ENCODE results near the gene R3HDM4.

R3HDM4 gene

DNA sequence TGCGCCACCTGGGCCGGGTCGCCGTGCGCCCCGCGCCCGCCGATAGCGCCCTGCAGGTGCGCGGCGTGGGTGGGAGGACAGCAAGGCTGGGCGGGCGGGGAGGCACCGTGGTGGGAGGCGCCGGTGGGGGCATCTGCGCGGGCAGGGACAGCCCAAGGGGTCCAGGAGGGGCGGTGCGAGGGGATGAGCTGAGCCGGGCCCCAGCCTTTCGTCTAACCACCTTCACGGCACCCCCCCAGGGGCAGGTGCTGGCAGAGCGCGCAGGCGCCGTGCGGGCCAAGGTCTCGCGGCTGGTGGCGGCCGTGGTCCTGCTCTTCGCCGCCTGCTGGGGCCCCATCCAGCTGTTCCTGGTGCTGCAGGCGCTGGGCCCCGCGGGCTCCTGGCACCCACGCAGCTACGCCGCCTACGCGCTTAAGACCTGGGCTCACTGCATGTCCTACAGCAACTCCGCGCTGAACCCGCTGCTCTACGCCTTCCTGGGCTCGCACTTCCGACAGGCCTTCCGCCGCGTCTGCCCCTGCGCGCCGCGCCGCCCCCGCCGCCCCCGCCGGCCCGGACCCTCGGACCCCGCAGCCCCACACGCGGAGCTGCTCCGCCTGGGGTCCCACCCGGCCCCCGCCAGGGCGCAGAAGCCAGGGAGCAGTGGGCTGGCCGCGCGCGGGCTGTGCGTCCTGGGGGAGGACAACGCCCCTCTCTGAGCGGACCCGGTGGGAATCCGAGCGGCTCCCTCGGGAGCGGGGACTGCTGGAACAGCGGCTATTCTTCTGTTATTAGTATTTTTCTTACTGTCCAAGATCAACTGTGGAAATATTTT lies 7.2 kb upstream of the R3HDM4 start:
- no peak for DNase-seq (ENCODE audit: low read depth, low spot score)
- peaks cover 26% of the 10 kb centered on the region for H3K27me3 ChIP-seq (ENCODE audit: control insufficient read depth, insufficient read depth, low read length)

GRCh38 chr19:919199-920050 lies 6.4 kb upstream of the R3HDM4 start:
- Histone ChIP-seq H3K9me3 (ENCODE audit: control insufficient read depth, insufficient read depth, low read length) (no peaks in the 10 kb centered on the region), H3K4me3 (ENCODE audit: low read length) (peak overlapping the region; percentile 13; the same call in 1 of the 2 replicates), H3K36me3 (ENCODE audit: control insufficient read depth, insufficient read depth, low read length) (peaks cover 2% of the 10 kb centered on the region; the same call in 1 of the 2 replicates), H3K4me1 (ENCODE audit: control insufficient read depth, insufficient read depth, low read length) (peaks cover 4% of the 10 kb centered on the region; the same call in 1 of the 2 replicates), H3K27ac (ENCODE audit: low read length) (no peak overlapping the region), H3K27me3 (ENCODE audit: control insufficient read depth, insufficient read depth, low read length) (peaks cover 28% of the 10 kb centered on the region)
- WGBS (ENCODE audit: insufficient coverage, insufficient read length), result no CpG with 5 or more reads among the region's 68 CpGs
- no peak for DNase-seq (ENCODE audit: low read depth, low spot score)

More for the DNA sequence above, 7.2 kb upstream of the R3HDM4 start:
- no CpG with 5 or more reads among the region's 84 CpGs for WGBS (ENCODE audit: insufficient coverage, insufficient read length)
- H3K36me3 ChIP-seq (ENCODE audit: control insufficient read depth, insufficient read depth, low read length), result peaks cover 2% of the 10 kb centered on the region; the same call in 1 of the 2 replicates
- H3K4me1 ChIP-seq (ENCODE audit: control insufficient read depth, insufficient read depth, low read length), result peaks cover 4% of the 10 kb centered on the region; the same call in 1 of the 2 replicates
- no peaks in the 10 kb centered on the region for H3K9me3 ChIP-seq (ENCODE audit: control insufficient read depth, insufficient read depth, low read length)
- no peak overlapping the region for H3K27ac ChIP-seq (ENCODE audit: low read length)
- peak overlapping the region; percentile 5; the same call in 1 of the 2 replicates for H3K4me3 ChIP-seq (ENCODE audit: low read length)

GRCh38 chr19:918481-919198 lies 5.6 kb upstream of the R3HDM4 start:
- Histone ChIP-seq H3K4me1 (ENCODE audit: control insufficient read depth, insufficient read depth, low read length) (peaks cover 4% of the 10 kb centered on the region), H3K36me3 (ENCODE audit: control insufficient read depth, insufficient read depth, low read length) (peaks cover 2% of the 10 kb centered on the region; the same call in 1 of the 2 replicates), H3K27ac (ENCODE audit: low read length) (no peak overlapping the region), H3K9me3 (ENCODE audit: control insufficient read depth, insufficient read depth, low read length) (no peaks in the 10 kb centered on the region), H3K27me3 (ENCODE audit: control insufficient read depth, insufficient read depth, low read length) (peaks cover 28% of the 10 kb centered on the region), H3K4me3 (ENCODE audit: low read length) (peak overlapping the region; percentile 40; the same call in 1 of the 2 replicates)
- no peak for DNase-seq (ENCODE audit: low read depth, low spot score)
- WGBS (ENCODE audit: insufficient coverage, insufficient read length), result no CpG with 5 or more reads among the region's 58 CpGs

GRCh38 chr19:918152-918437 lies 5.1 kb upstream of the R3HDM4 start:
- H3K27ac ChIP-seq (ENCODE audit: low read length), result no peak overlapping the region
- H3K9me3 ChIP-seq (ENCODE audit: control insufficient read depth, insufficient read depth, low read length), result no peaks in the 10 kb centered on the region
- H3K4me3 ChIP-seq (ENCODE audit: low read length), result peak overlapping the region; percentile 45; the same call in 1 of the 2 replicates
- peaks cover 28% of the 10 kb centered on the region for H3K27me3 ChIP-seq (ENCODE audit: control insufficient read depth, insufficient read depth, low read length)
- no peak for DNase-seq (ENCODE audit: low read depth, low spot score)
- H3K36me3 ChIP-seq (ENCODE audit: control insufficient read depth, insufficient read depth, low read length), result peaks cover 2% of the 10 kb centered on the region; the same call in 1 of the 2 replicates
- WGBS (ENCODE audit: insufficient coverage, insufficient read length), result no CpG with 5 or more reads among the region's 12 CpGs
- peaks cover 4% of the 10 kb centered on the region for H3K4me1 ChIP-seq (ENCODE audit: control insufficient read depth, insufficient read depth, low read length)

DNA sequence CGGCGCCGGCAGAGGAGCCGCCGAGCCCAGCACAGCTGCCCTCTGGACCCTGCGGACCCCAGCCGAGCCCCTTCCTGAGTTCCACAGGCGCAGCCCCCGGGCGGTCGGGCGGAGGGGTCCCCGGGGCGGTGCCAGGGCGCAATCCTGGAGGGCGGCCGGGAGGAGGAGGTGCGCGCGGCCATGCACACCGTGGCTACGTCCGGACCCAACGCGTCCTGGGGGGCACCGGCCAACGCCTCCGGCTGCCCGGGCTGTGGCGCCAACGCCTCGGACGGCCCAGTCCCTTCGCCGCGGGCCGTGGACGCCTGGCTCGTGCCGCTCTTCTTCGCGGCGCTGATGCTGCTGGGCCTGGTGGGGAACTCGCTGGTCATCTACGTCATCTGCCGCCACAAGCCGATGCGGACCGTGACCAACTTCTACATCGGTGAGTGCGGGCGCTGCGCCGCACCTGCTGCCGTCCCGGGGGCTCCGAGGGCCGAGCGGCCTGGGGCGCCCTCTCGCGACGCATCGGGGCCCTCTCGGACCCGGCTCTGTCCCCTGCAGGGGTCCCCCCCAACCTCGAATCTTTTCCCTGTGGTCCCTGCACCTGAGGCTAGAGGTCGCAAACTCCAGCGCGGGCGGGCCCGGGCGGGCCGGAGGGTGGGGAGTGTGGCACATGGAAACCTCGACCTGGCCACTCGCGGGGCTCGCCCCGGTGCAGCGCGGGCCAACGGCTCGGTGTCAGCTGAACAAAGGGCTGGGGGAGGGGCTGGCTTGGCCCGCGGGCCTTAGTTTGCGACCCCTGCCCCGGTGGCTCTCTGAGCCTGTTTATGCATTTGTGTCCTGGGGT lies 4.5 kb upstream of the R3HDM4 start, which contains the start of gene KISS1R:
Gene KISS1R (plus strand): TSS at position 11 of the 829 bp plus-strand sequence. CDS start 170 bp downstream, at position 181.
- Histone ChIP-seq H3K27ac (ENCODE audit: low read length) (no peak within 1 kb of the TSS), H3K4me3 (ENCODE audit: low read length) (peak within 1 kb of the TSS; percentile 45; the same call in 1 of the 2 replicates), H3K27me3 (ENCODE audit: control insufficient read depth, insufficient read depth, low read length) (peaks cover 28% of the 10 kb centered on the region), H3K36me3 (ENCODE audit: control insufficient read depth, insufficient read depth, low read length) (peaks cover 2% of the 10 kb centered on the region; the same call in 1 of the 2 replicates), H3K9me3 (ENCODE audit: control insufficient read depth, insufficient read depth, low read length) (no peaks in the 10 kb centered on the region), H3K4me1 (ENCODE audit: control insufficient read depth, insufficient read depth, low read length) (peaks cover 4% of the 10 kb centered on the region)
- no peak for DNase-seq (ENCODE audit: low read depth, low spot score)
- WGBS (ENCODE audit: insufficient coverage, insufficient read length), result no CpG with 5 or more reads among the region's 87 CpGs

GRCh38 chr19:916645-917322 lies 3.8 kb upstream of the R3HDM4 start:
- Histone ChIP-seq H3K4me3 (ENCODE audit: low read length) (peak overlapping the region; percentile 45; the same call in 1 of the 2 replicates), H3K27ac (ENCODE audit: low read length) (no peak overlapping the region), H3K27me3 (ENCODE audit: control insufficient read depth, insufficient read depth, low read length) (peaks cover 28% of the 10 kb centered on the region), H3K36me3 (ENCODE audit: control insufficient read depth, insufficient read depth, low read length) (peaks cover 2% of the 10 kb centered on the region; the same call in 1 of the 2 replicates), H3K4me1 (ENCODE audit: control insufficient read depth, insufficient read depth, low read length) (peaks cover 4% of the 10 kb centered on the region), H3K9me3 (ENCODE audit: control insufficient read depth, insufficient read depth, low read length) (no peaks in the 10 kb centered on the region)
- no peak for DNase-seq (ENCODE audit: low read depth, low spot score)
- no CpG with 5 or more reads among the region's 35 CpGs for WGBS (ENCODE audit: insufficient coverage, insufficient read length)

DNA sequence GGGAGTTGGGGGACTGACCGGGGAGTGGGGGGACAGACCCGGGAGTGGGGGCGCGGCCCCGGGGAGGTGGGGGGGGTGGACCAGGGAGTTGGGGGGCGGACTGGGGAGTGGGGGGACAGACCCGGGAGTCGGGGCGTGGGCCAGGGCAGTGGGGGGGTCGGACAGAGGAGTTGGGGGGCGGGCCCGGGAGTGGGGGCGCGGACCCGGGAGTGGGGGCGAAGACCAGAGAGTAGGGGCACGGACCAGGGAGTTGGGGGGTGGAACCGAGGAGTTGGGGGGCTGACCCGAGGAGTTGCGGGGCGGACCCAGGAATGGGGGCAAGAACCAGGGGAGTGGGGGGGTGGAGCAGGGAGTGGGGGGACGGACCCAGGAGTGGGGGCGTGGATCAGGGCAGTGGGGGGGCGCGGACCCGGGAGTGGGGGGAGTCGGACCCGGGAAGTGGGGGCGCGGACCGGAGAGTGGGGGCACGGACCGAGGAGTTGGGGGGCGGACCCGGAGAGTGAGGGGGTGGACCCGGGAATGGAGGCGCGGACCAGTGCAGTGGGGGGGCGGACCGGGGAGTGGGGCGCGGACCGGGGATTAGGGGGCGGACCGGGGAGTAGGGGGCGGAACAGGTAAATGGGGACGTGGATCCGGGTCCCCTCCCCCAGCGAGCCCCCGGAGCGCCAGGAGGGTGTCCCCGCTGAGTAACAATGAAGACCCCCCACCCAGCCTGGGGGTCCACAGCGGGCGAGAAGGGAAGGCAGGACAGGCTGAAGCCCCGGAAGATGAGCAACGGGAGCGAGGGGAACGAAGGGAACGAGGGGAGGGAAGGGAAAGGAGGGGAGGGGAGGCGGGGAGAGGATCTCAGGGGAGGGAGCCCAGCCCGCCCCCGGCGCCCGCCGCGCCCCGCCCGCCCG lies 589 bp downstream of the R3HDM4 start:
- peaks cover 2% of the 10 kb centered on the region for H3K4me1 ChIP-seq (ENCODE audit: control insufficient read depth, insufficient read depth, low read length)
- no peak for DNase-seq (ENCODE audit: low read depth, low spot score)
- no peak overlapping the region for H3K27ac ChIP-seq (ENCODE audit: low read length)
- peaks cover 6% of the 10 kb centered on the region for H3K27me3 ChIP-seq (ENCODE audit: control insufficient read depth, insufficient read depth, low read length)
- peak overlapping the region; percentile 84 for H3K4me3 ChIP-seq (ENCODE audit: low read length)
- H3K36me3 ChIP-seq (ENCODE audit: control insufficient read depth, insufficient read depth, low read length), result no peaks in the 10 kb centered on the region
- no peaks in the 10 kb centered on the region for H3K9me3 ChIP-seq (ENCODE audit: control insufficient read depth, insufficient read depth, low read length)
- no CpG with 5 or more reads among the region's 69 CpGs for WGBS (ENCODE audit: insufficient coverage, insufficient read length)

DNA sequence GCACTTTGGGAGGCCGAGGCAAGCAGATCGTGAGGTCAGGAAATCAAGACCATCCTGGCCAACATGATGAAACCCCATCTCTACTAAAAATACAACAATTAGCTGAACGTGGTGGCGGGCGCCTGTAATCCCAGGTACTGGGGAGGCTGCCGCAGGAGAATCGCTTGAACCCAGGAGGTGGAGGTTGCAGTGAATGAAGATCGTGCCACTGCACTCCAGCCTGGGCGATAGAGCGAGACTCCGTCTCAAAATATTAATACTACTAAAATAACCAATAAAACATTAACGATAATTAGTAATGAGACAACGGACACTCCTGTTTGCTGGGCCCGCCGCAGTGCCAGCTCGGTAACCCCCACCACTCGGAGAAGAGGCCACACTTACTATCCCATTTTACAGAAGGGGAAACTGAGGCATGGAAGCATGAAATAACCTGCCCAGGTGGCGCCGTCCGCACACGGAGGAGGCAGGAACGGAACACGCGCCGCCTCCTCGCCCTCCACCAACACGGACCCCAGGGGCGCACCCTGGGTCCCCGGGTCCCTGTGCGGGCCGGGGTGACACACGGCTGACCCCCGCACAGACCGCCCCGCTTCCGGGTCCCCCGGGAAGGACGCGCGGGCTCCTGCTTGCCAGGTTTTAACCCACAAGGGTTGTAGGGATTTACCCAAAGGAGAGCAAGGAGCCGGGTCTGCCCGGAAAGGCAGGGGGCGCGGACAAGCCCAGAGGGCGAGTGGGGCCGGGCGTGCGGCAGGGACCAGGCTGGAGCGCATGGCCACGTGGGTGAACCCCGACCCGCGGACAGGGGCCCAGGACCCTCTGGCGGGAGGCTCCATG lies 1.6 kb downstream of the R3HDM4 start:
- H3K36me3 ChIP-seq (ENCODE audit: control insufficient read depth, insufficient read depth, low read length), result no peaks in the 10 kb centered on the region
- no peak overlapping the region for H3K27ac ChIP-seq (ENCODE audit: low read length)
- H3K4me1 ChIP-seq (ENCODE audit: control insufficient read depth, insufficient read depth, low read length), result peaks cover 2% of the 10 kb centered on the region
- peaks cover 2% of the 10 kb centered on the region; the same call in 1 of the 2 replicates for H3K27me3 ChIP-seq (ENCODE audit: control insufficient read depth, insufficient read depth, low read length)
- no CpG with 5 or more reads among the region's 54 CpGs for WGBS (ENCODE audit: insufficient coverage, insufficient read length)
- H3K9me3 ChIP-seq (ENCODE audit: control insufficient read depth, insufficient read depth, low read length), result no peaks in the 10 kb centered on the region
- peak overlapping the region; percentile 31; the same call in 1 of the 2 replicates for H3K4me3 ChIP-seq (ENCODE audit: low read length)
- no peak for DNase-seq (ENCODE audit: low read depth, low spot score)
